ENCODE data around the gene DLK1.

The DLK1 gene

GRCh38 chr14:100767003-100767787, 40.5 kb downstream of the DLK1 start:
- Mint-ChIP-seq H3K9me3 (peaks cover 15% of the 10 kb centered on the region), H3K4me3 (no peak overlapping the region), H3K36me3 (ENCODE audit: low read depth) (peaks cover 3% of the 10 kb centered on the region), H3K4me1 (peaks cover 7% of the 10 kb centered on the region), H3K27me3 (ENCODE audit: low read depth) (peaks cover 23% of the 10 kb centered on the region), H3K27ac (no peak overlapping the region)
- TF ChIP-seq CTCF (IDR thresholded peaks at IDR 0.05; ENCODE audit: unreplicated experiment in 3 of 3): no peak

DNA sequence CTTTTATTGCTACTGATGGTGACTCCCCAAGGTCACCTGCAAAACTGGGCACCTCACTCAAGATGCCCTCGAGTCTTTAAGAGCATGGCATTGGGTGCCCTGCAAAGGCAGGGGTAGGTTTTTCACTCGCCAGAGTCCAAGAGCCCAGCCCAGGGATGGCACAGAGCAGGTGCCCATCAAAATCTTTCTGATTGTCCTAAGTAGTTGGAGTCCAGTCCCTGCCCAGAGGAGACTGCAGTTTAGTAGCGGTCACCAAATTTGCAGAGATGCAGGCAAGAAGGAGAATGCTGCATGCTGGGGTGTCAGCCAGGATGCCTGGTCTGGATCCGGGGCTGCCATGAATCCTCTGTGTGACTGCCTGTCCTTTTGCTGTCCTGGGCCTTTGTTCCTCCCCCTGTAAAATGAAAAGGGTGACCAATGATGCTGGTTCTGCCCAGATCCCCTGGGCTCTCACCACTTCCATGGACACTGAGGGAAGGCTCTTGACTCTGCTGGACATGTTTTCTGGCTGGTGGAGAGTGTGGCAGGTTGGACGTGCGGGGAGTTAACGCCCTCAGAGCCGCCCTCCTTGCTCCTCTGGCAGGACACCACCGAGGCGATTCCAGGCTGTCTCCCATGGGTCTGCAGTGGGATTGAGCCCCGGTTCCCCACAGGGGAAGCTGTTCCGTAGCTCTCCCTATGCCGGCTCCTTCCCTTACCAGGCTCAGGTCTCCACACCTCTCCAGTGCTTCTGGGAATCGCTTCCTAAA, 41.3 kb downstream of the DLK1 start:
- Mint-ChIP-seq H3K4me1 (peaks cover 10% of the 10 kb centered on the region), H3K9me3 (peaks cover 15% of the 10 kb centered on the region), H3K27ac (no peak overlapping the region), H3K36me3 (ENCODE audit: low read depth) (peaks cover 3% of the 10 kb centered on the region), H3K27me3 (ENCODE audit: low read depth) (peaks cover 25% of the 10 kb centered on the region), H3K4me3 (no peak overlapping the region)
- no peak for TF ChIP-seq CTCF (IDR thresholded peaks at IDR 0.05; ENCODE audit: unreplicated experiment in 3 of 3)

- Mint-ChIP-seq H3K4me3 (no peak overlapping the region), H3K4me1 (peaks cover 10% of the 10 kb centered on the region), H3K9me3 (peaks cover 15% of the 10 kb centered on the region), H3K27ac (no peak overlapping the region), H3K27me3 (ENCODE audit: low read depth) (peaks cover 25% of the 10 kb centered on the region), H3K36me3 (ENCODE audit: low read depth) (peaks cover 3% of the 10 kb centered on the region)
- TF ChIP-seq CTCF (IDR thresholded peaks at IDR 0.05; ENCODE audit: unreplicated experiment in 3 of 3): no peak
Measured at GRCh38 chr14:100769035-100769939, 42.6 kb downstream of the DLK1 start.

DNA sequence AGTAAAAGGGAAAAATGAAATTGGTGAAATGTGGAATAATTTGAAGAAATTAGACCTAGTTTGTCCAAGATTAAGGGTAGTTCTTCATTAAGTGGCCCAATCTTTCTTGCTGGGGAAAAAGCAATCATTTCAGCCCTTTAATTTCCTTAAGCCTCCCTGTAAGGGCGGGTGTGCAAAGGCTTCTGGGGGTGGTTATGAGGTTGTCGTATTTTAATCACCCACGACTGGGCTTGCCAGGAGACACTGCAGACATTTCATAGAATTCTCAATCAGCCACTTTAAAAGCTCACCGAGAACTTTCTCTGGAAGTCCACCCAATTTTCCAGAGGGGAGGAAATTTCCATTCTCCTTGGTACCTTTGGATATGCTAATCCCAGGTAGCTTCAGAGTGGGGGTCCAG, 43.4 kb downstream of the DLK1 start:
- Mint-ChIP-seq H3K27me3 (ENCODE audit: low read depth) (peaks cover 19% of the 10 kb centered on the region), H3K4me3 (no peak overlapping the region), H3K9me3 (peaks cover 15% of the 10 kb centered on the region), H3K4me1 (peaks cover 14% of the 10 kb centered on the region), H3K27ac (no peak overlapping the region), H3K36me3 (ENCODE audit: low read depth) (peaks cover 3% of the 10 kb centered on the region)
- no peak for TF ChIP-seq CTCF (IDR thresholded peaks at IDR 0.05; ENCODE audit: unreplicated experiment in 3 of 3)

DNA sequence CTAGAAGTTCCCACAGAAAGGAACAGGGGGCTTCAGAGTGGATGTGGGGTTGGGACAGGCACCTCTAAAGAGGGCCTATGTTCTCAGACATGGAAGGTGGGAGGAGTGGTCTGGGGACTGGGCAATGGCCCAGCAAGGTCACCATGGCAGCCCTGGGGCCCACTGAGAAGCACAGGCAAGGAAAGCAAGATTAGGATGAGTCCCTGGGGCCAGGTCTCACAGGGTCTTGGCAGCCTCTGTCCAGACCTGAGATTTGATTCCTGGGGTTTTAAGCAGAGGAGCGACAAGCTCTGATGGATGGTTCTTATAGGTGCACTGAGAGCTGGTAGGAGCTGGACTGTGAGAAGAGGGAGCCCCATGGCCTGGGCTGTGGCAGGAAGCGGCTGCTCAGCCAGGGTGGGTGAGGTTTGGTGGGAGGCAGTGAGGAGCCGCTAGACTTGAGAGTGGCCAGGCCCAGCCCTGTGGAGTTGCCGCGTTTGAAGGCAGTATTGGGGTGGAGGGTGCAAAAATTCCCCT, 44.0 kb downstream of the DLK1 start:
- peaks cover 15% of the 10 kb centered on the region for H3K9me3 Mint-ChIP-seq
- H3K27me3 Mint-ChIP-seq (ENCODE audit: low read depth): peaks cover 16% of the 10 kb centered on the region

More for the DNA sequence above, 44.0 kb downstream of the DLK1 start:
- no peak for TF ChIP-seq CTCF (IDR thresholded peaks at IDR 0.05; ENCODE audit: unreplicated experiment in 3 of 3)
- Mint-ChIP-seq H3K36me3 (ENCODE audit: low read depth) (peaks cover 3% of the 10 kb centered on the region), H3K4me1 (peaks cover 20% of the 10 kb centered on the region), H3K27ac (no peak overlapping the region), H3K4me3 (no peak overlapping the region)
